CD14-positive monocyte (primary cell): ENCODE results near the gene MBD5. TPM values are rescaled to one million over a fixed set of nuclear protein-coding genes. Genes with fewer than 3 reads are reported as not detected.

Experiments used
- DNase-seq, 3 donors: peaks; one replicate each; pipeline ENCODE4 v3.0.0-alpha.2; 2011 to 2022
- H2AFZ ChIP-seq: 2 replicates; pipeline ENCODE4 v1.6.0; 2012; ENCODE audit warnings: mild to moderate bottlenecking, low read depth, low read length, inconsistent platforms; ENCODE audit not compliant: insufficient read depth, poor library complexity, severe bottlenecking
- H3K27ac ChIP-seq, 2 donors: 1 replicate in 1 of 2; 2 replicates in 1 of 2; pipeline ENCODE4 v1.5.1; 2012 to 2013; ENCODE audit warnings: low read length in 2 of 2, control low read depth in 1 of 2, inconsistent platforms in 1 of 2, low read depth in 1 of 2, mild to moderate bottlenecking in 1 of 2
- H3K27me3 ChIP-seq, 2 donors: one replicate each; pipeline versions ENCODE4 v1.6.0 to v1.6.1; 2011 to 2013; ENCODE audit warnings: low read length in 2 of 2; ENCODE audit not compliant: control insufficient read depth in 2 of 2, insufficient read depth in 2 of 2
- H3K36me3 ChIP-seq, 2 donors: replicated peaks in 1 of 2; 1 replicate in 1 of 2; 2 replicates in 1 of 2; pipeline versions ENCODE4 v1.5.1 to v1.6.1; 2012 to 2013; ENCODE audit warnings: low read length in 2 of 2, control low read depth in 1 of 2, inconsistent platforms in 1 of 2, mild to moderate bottlenecking in 1 of 2; ENCODE audit not compliant: insufficient read depth in 2 of 2, control insufficient read depth in 1 of 2
- H3K4me1 ChIP-seq, 2 donors: 1 replicate in 1 of 2; 2 replicates in 1 of 2; pipeline versions ENCODE4 v1.5.1 to v1.6.1; 2012 to 2013; ENCODE audit warnings: low read length in 2 of 2, control low read depth in 1 of 2, inconsistent platforms in 1 of 2, mild to moderate bottlenecking in 1 of 2, moderate library complexity in 1 of 2; ENCODE audit not compliant: insufficient read depth in 2 of 2, control insufficient read depth in 1 of 2
- H3K4me2 ChIP-seq: replicated peaks from 2 replicates; pipeline ENCODE3; 2012; ENCODE audit warnings: low read length, moderate library complexity, mild to moderate bottlenecking; ENCODE audit not compliant: poor library complexity, severe bottlenecking; ENCODE audit errors: extremely low read depth
- H3K4me3 ChIP-seq, 3 experiments: fragments of 200-600 bp in 1 of 3; sonication (generic) in 1 of 3; replicated peaks in 1 of 3; 1 replicate in 2 of 3; 2 replicates in 1 of 3; pipeline ENCODE4 v1.5.1; 2011 to 2013; ENCODE audit warnings: low read length in 3 of 3, mild to moderate bottlenecking in 3 of 3, control low read depth in 2 of 3, low read depth in 2 of 3, inconsistent platforms in 1 of 3, moderate library complexity in 1 of 3
- H3K79me2 ChIP-seq: 2 replicates; pipeline ENCODE4 v1.6.0; 2012; ENCODE audit warnings: mild to moderate bottlenecking, control low read depth, inconsistent platforms, low read length, moderate library complexity; ENCODE audit not compliant: insufficient read depth
- H3K9ac ChIP-seq: 2 replicates; pipeline ENCODE4 v1.6.0; 2017; ENCODE audit warnings: low read length, mild to moderate bottlenecking; ENCODE audit not compliant: insufficient read depth, poor library complexity, severe bottlenecking
- H3K9me3 ChIP-seq, 2 donors: replicated peaks in 1 of 2; 1 replicate in 1 of 2; 2 replicates in 1 of 2; pipeline versions ENCODE4 v1.5.1 to v1.6.1; 2012 to 2013; ENCODE audit warnings: low read length in 2 of 2, control low read depth in 1 of 2; ENCODE audit not compliant: control insufficient read depth in 1 of 2, insufficient read depth in 1 of 2
- H4K20me1 ChIP-seq: 2 replicates; pipeline ENCODE4 v1.6.0; 2012; ENCODE audit warnings: mild to moderate bottlenecking, low read length, control low read depth, moderate library complexity; ENCODE audit not compliant: insufficient read depth
- H3K27ac Mint-ChIP-seq, 7 donors: one replicate each; pipeline ENCODE4 v1.8.0; 2020; ENCODE audit warnings: mild to moderate bottlenecking in 7 of 7, mixed read lengths in 7 of 7, moderate library complexity in 6 of 7, inconsistent platforms in 2 of 7
- H3K27me3 Mint-ChIP-seq, 3 donors: one replicate each; pipeline ENCODE4 v1.8.0; 2021 to 2022; ENCODE audit warnings: low read depth in 3 of 3, mild to moderate bottlenecking in 3 of 3, mixed read lengths in 3 of 3, moderate library complexity in 3 of 3, inconsistent platforms in 1 of 3
- H3K36me3 Mint-ChIP-seq, 2 donors: one replicate each; pipeline ENCODE4 v1.8.0; 2020; ENCODE audit warnings: mixed read lengths in 2 of 2, inconsistent platforms in 1 of 2, mild to moderate bottlenecking in 1 of 2
- H3K4me1 Mint-ChIP-seq: one replicate; pipeline ENCODE4 v1.8.0; 2020; ENCODE audit warnings: mild to moderate bottlenecking, mixed read lengths
- H3K4me3 Mint-ChIP-seq, 2 donors: one replicate each; pipeline ENCODE4 v1.8.0; 2020; ENCODE audit warnings: mild to moderate bottlenecking in 2 of 2, mixed read lengths in 2 of 2, moderate library complexity in 1 of 2
- H3K9me3 Mint-ChIP-seq, 7 donors: one replicate each; pipeline ENCODE4 v1.8.0; 2020 to 2022; ENCODE audit warnings: mixed read lengths in 7 of 7, mild to moderate bottlenecking in 6 of 7, moderate library complexity in 6 of 7, inconsistent platforms in 2 of 7
- CTCF ChIP-seq: fragments of 200-600 bp; IDR thresholded peaks from one replicate; pipeline ENCODE4 v1.8.0; 2022; ENCODE audit warnings: antibody characterized with exemption, mild to moderate bottlenecking
- WGBS: methylation state at CpG from one replicate; pipeline ENCODE4 v1.1.5; 2013; ENCODE audit warnings: missing lambda C conversion rate; ENCODE audit not compliant: insufficient coverage; 5-methylcytosine and 5-hydroxymethylcytosine counted together
- intact Hi-C, 2 donors: fragments of 100-400 bp; cut with micrococcal nuclease; formaldehyde crosslinking; loops; one replicate each; pipeline versions ENCODE4 v1.15.0 to v1.15.1; 2023
- polyA plus RNA-seq, 3 donors: library from polyadenylated mRNA; depleted of rRNA in 1 of 3; unstranded in 2 of 3; stranded (reverse) in 1 of 3; fragments of 300-500 nt in 2 of 3; fragments of >200 nt in 1 of 3; fragmentation: Illumina TruSeq in 2 of 3; gene quantifications; 1 replicate in 2 of 3; 2 replicates in 1 of 3; pipeline ENCODE4 v1.2.3, GENCODE V29; 2012 to 2021

Gene MBD5
- polyA plus RNA-seq, 3 donors = 2.3 to 5.7 (median 3.5) TPM

- no peak for TF ChIP-seq CTCF
- no peaks in the 10 kb centered on the region for H3K9me3 ChIP-seq
- intact Hi-C loops = no loop called here
- H3K36me3 ChIP-seq = no peaks in the 10 kb centered on the region
- no peak for DNase-seq
- H3K27ac ChIP-seq = no peak overlapping the region
- Mint-ChIP-seq H3K27ac (no peak overlapping the region), H3K9me3 (peaks cover 0 to 2% (median 1%) of the 10 kb centered on the region in 7 donors), H3K4me3 (no peak overlapping the region), H3K36me3 (no peaks in the 10 kb centered on the region), H3K27me3 (peaks cover 0 to 2% (median 0%) of the 10 kb centered on the region in 3 donors), H3K4me1 (no peaks in the 10 kb centered on the region)
- H2AFZ ChIP-seq = no peak overlapping the region
- H3K27me3 ChIP-seq = no peaks in the 10 kb centered on the region
- H3K79me2 ChIP-seq = no peaks in the 10 kb centered on the region
- no peaks in the 10 kb centered on the region for H4K20me1 ChIP-seq
- no peak overlapping the region for H3K4me3 ChIP-seq
- WGBS = no CpG with 5 or more reads among the region's 1 CpG
- H3K4me1 ChIP-seq = no peaks in the 10 kb centered on the region
- H3K4me2 ChIP-seq = no peak overlapping the region
- no peak overlapping the region for H3K9ac ChIP-seq
Observed at GRCh38 chr2:148402786-148403185, 381.9 kb downstream of the MBD5 start.

- Mint-ChIP-seq H3K9me3 (peaks cover 5 to 26% (median 11%) of the 10 kb centered on the region in 7 donors), H3K4me3 (no peak overlapping the region), H3K36me3 (no peaks in the 10 kb centered on the region), H3K27ac (no peak overlapping the region), H3K4me1 (no peaks in the 10 kb centered on the region), H3K27me3 (peaks cover 0 to 2% (median 0%) of the 10 kb centered on the region in 3 donors)
- H3K27ac ChIP-seq = no peak overlapping the region
- H3K4me1 ChIP-seq = no peaks in the 10 kb centered on the region
- H4K20me1 ChIP-seq = no peaks in the 10 kb centered on the region
- H3K4me3 ChIP-seq = no peak overlapping the region
- H3K79me2 ChIP-seq = no peaks in the 10 kb centered on the region
- TF ChIP-seq CTCF = no peak
- no peaks in the 10 kb centered on the region for H3K27me3 ChIP-seq
- intact Hi-C loops = no loop called here
- H3K4me2 ChIP-seq = no peak overlapping the region
- no peak for DNase-seq
- no peaks in the 10 kb centered on the region for H3K36me3 ChIP-seq
- WGBS = no CpG with 5 or more reads among the region's 1 CpG
- H3K9me3 ChIP-seq = peaks cover 0 to 13% of the 10 kb centered on the region in 2 donors
- H2AFZ ChIP-seq = no peak overlapping the region
- no peak overlapping the region for H3K9ac ChIP-seq
Observed at GRCh38 chr2:148410899-148411298, 390.0 kb downstream of the MBD5 start.
